Heart right ventricle (tissue), 16 donors: ENCODE measurements around the gene IFT43. TPM values are rescaled to one million over a fixed set of nuclear protein-coding genes. Genes with fewer than 3 reads are reported as not detected.

ENCODE experiments used
- ATAC-seq, 8 donors: fragments of 200-7000 bp; cut with Tn5 transposase; one replicate each; pipeline ENCODE4 v1.9.1; 2020; ENCODE audit warnings: mild to moderate bottlenecking in 8 of 8, moderate library complexity in 8 of 8, moderate number of reproducible peaks in 1 of 8
- DNase-seq, 2 donors: peaks; one replicate each; pipeline ENCODE4 v3.0.0-alpha.2; 2020
- H3K27ac ChIP-seq, 10 donors: fragments of 200-600 bp; sonication (generic) in 2 of 10; one replicate each; pipeline versions ENCODE4 v1.5.0 to v1.8.0; 2020 to 2022; ENCODE audit warnings: mild to moderate bottlenecking in 3 of 10
- H3K27me3 ChIP-seq, 7 donors: fragments of 200-600 bp; one replicate each; pipeline ENCODE4 v1.8.0; 2021 to 2022; ENCODE audit warnings: mild to moderate bottlenecking in 2 of 7
- H3K36me3 ChIP-seq, 9 donors: fragments of 200-600 bp; sonication (generic) in 1 of 9; one replicate each; pipeline versions ENCODE4 v1.5.0 to v1.8.0; 2020 to 2022; ENCODE audit warnings: mild to moderate bottlenecking in 2 of 9
- H3K4me1 ChIP-seq, 9 donors: fragments of 200-600 bp; sonication (generic) in 1 of 9; one replicate each; pipeline versions ENCODE4 v1.5.0 to v1.8.0; 2020 to 2022; ENCODE audit warnings: mild to moderate bottlenecking in 4 of 9
- H3K4me3 ChIP-seq, 10 donors: fragments of 200-600 bp; sonication (generic) in 2 of 10; one replicate each; pipeline versions ENCODE4 v1.5.0 to v1.8.0; 2020 to 2022; ENCODE audit warnings: mild to moderate bottlenecking in 7 of 10, moderate library complexity in 2 of 10
- H3K9me3 ChIP-seq, 11 donors: fragments of 200-600 bp in 10 of 11; sonication (generic) in 2 of 11; one replicate each; pipeline versions ENCODE4 v1.5.0 to v1.8.0; 2013 to 2022; ENCODE audit warnings: mild to moderate bottlenecking in 2 of 11, control low read depth in 1 of 11, moderate library complexity in 1 of 11
- WGBS, 2 donors: extraction: QIAGEN DNeasy Blood & Tissue Kit; methylation state at CpG; one replicate each; pipeline ENCODE4 v1.1.7; 2013; ENCODE audit warnings: inconsistent platforms in 1 of 2; 5-methylcytosine and 5-hydroxymethylcytosine counted together
- intact Hi-C, 10 donors: fragments of 100-400 bp; cut with DNase I; formaldehyde crosslinking; loops; one replicate each; pipeline versions ENCODE4 v1.11.1 to v1.14.2; 2022
- polyA plus RNA-seq, 2 donors: library from polyadenylated mRNA; stranded (reverse); fragments of 200-250 nt; gene quantifications; one replicate each; pipeline ENCODE4 v1.2.3, GENCODE V29; 2013
- total RNA-seq, 10 donors: library from RNA; stranded (reverse); fragmentation: NEBNext Ultra II Directional in 3 of 10; extraction: Animal tissue kit (Norgen Biotek cat#: 25700) in 3 of 10; gene quantifications; one replicate each; pipeline versions ENCODE4 v1.2.1 to v1.2.4, GENCODE V29; 2021 to 2023
- TF ChIP-seq, protein P1 (sequence below), 9 donors: fragments of 200-600 bp; sonication (generic) in 2 of 9; IDR thresholded peaks; one replicate each; pipeline versions ENCODE4 v1.5.0 to v1.8.0; 2021 to 2022; ENCODE audit warnings: antibody characterized with exemption in 9 of 9, mild to moderate bottlenecking in 5 of 9, moderate library complexity in 1 of 9
- donor health status: Arrhythmogenic right ventricular cardiomyopathy.
- donor health status: ischemic (EF 13 %, LVEDD 7.1; RV severe dilation, severe dysfunction).
- donor health status: healthy with polysubstance abuse.
- donor health status: DM: no; HTN: yes; CAD: no.
- donor health status: DM: no; HTN: no; CAD: no.
- donor health status: ischemic (EF 25% LVEDD 6.9; RV normal size, moderate dysfunction).
- donor health status: ischemic (EF 25% LVEDD 5.7; RV mildly dilated, moderate dysfunction).
- donor health status: healthy.
- donor health status: DM: yes; HTN: yes; CAD: no.
- donor health status: Ischemic cardiomyopathy.
- donor health status: ischemic (EF 35%, LVEDD 5.7; RV mildly dilated, moderate dysfunction).
- donor health status: nonischemic (EF 11% LVEDD 7.7; RV severe dilation, severe dysfunction).
- donor health status: DM: yes; HTN: yes; CAD: no.
- donor health status: PGD.
- donor health status: ischemic (EF 29% LVEDD 5.4; RV normal size, mild dysfunction).
- donor health status: nonischemic (EF 23%, LVEDD 6.1; RV moderate dilation, normal function).

The IFT43 gene
- total and polyA plus RNA-seq, 12 donors, result 19.7 to 57.1 (median 31.8) TPM

DNA sequence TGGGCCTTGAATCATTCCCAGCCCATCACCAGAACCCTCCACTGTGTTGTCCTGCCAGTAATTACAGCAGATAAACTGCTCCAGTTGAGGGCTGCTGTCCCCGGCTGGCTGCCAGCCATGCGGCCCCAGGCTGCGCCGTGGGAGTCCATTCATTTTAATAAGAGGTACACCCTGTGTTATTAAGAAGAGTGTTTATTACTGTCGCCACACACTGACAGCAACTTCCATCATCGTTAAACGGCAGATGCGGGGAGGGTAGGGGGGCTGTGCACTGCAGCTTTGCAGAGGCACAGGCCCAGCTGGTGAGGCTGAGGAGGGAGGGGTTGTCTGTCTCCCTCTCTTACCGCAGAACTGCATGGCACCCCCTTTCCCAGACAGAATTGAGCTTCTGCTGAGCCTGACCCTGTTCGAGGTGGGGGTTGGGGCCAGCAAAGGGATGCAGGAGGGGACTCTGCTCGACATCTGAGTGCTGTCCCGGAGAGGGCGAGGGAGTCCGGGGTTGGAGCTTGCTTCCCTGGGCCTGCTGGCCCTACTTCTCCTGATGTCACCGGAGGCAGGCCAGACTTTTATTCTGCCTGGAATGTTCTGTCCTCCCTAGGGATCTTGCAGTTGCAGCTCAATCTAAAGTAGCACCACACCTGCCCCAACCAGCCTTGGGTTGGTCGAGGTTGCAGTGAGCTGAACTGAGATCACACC, 132.4 kb downstream of the IFT43 start:
- H3K9me3 ChIP-seq, result no peaks in the 10 kb centered on the region
- DNase-seq (no peak), ATAC-seq (no peak)
- H3K27ac ChIP-seq, result no peak overlapping the region
- 52% methylated on average over 16 of the region's 16 CpGs for WGBS, 2 donors
- TF ChIP-seq, protein P1, sequence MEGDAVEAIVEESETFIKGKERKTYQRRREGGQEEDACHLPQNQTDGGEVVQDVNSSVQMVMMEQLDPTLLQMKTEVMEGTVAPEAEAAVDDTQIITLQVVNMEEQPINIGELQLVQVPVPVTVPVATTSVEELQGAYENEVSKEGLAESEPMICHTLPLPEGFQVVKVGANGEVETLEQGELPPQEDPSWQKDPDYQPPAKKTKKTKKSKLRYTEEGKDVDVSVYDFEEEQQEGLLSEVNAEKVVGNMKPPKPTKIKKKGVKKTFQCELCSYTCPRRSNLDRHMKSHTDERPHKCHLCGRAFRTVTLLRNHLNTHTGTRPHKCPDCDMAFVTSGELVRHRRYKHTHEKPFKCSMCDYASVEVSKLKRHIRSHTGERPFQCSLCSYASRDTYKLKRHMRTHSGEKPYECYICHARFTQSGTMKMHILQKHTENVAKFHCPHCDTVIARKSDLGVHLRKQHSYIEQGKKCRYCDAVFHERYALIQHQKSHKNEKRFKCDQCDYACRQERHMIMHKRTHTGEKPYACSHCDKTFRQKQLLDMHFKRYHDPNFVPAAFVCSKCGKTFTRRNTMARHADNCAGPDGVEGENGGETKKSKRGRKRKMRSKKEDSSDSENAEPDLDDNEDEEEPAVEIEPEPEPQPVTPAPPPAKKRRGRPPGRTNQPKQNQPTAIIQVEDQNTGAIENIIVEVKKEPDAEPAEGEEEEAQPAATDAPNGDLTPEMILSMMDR (IDR thresholded peaks at IDR 0.05), result no peak
- no peak overlapping the region for H3K4me3 ChIP-seq
- intact Hi-C loops, result no loop called here
- peaks cover 0 to 16% (median 7%) of the 10 kb centered on the region in 7 donors for H3K27me3 ChIP-seq
- no peaks in the 10 kb centered on the region for H3K36me3 ChIP-seq
- no peaks in the 10 kb centered on the region for H3K4me1 ChIP-seq

DNA sequence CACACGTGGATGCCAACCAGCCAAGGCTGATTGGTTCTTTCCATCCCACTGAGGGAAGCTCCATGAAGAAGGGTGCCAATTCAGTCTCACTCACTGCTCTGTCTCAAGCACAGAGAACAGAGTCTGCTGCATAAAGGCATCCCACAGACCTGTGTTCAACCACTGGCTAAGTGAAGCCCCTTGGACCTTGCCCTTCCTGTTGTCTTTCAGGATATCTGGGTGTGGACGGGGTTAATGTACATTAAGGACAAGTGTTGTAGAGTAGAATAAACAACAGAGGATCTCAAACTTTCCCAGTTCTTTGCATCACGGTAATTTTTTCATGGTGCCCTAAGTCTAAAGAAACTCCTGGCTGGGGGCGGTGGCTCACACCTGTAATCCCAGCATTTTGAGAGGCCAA, 133.0 kb downstream of the IFT43 start:
- H3K4me1 ChIP-seq, result no peaks in the 10 kb centered on the region
- no peak for ATAC-seq
- TF ChIP-seq, protein P1 (IDR thresholded peaks at IDR 0.05), result no peak
- no peaks in the 10 kb centered on the region for H3K36me3 ChIP-seq
- DNase-seq, result no peak
- 75 to 87% methylated on average over 4 of the region's 4 CpGs for WGBS, 2 donors
- no peak overlapping the region for H3K27ac ChIP-seq
- H3K4me3 ChIP-seq, result no peak overlapping the region
- H3K27me3 ChIP-seq, result peaks cover 0 to 12% (median 1%) of the 10 kb centered on the region in 7 donors
- H3K9me3 ChIP-seq, result no peaks in the 10 kb centered on the region
- intact Hi-C loops, result no loop called here

DNA sequence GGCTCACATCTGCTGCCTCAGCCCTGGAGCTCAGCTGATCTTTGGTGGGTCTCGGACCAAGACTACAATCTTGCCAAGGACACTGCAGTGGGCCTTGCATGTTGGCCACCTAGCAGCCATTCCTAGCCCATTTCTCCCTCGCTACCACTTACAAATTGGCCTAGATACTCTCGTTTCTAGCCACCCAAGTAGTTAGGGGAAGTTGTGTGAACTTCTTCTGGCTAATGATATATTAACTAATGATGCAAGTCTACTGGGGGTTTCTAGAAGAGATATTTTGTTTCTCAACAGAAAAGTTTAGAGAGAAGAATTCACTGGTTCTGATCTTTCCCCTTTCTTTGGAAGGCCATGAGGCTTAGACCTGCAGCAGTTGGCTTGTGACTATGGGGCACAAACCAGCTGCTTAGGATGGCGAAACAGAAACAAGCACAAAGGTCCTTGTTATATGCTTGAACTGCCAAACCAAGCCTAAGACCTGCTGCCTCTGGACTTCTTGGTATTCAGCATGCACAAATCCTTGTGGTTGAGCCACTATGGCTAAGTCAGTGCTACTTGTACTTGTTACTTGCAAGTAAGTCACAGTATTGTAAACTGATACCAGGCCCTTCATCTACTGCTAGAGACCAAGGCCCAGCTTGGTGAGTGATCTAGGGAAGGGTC, 135.7 kb downstream of the IFT43 start:
- Histone ChIP-seq H3K4me1 (no peaks in the 10 kb centered on the region), H3K36me3 (no peaks in the 10 kb centered on the region), H3K27me3 (peaks cover 0 to 6% (median 0%) of the 10 kb centered on the region in 7 donors), H3K9me3 (no peaks in the 10 kb centered on the region), H3K27ac (no peak overlapping the region), H3K4me3 (no peak overlapping the region)
- no peak for ATAC-seq
- WGBS, 2 donors, result 74 to 93% methylated on average over 4 of the region's 4 CpGs
- TF ChIP-seq, protein P1 (IDR thresholded peaks at IDR 0.05), result no peak
- no peak for DNase-seq
- intact Hi-C loops, result no loop called here

DNA sequence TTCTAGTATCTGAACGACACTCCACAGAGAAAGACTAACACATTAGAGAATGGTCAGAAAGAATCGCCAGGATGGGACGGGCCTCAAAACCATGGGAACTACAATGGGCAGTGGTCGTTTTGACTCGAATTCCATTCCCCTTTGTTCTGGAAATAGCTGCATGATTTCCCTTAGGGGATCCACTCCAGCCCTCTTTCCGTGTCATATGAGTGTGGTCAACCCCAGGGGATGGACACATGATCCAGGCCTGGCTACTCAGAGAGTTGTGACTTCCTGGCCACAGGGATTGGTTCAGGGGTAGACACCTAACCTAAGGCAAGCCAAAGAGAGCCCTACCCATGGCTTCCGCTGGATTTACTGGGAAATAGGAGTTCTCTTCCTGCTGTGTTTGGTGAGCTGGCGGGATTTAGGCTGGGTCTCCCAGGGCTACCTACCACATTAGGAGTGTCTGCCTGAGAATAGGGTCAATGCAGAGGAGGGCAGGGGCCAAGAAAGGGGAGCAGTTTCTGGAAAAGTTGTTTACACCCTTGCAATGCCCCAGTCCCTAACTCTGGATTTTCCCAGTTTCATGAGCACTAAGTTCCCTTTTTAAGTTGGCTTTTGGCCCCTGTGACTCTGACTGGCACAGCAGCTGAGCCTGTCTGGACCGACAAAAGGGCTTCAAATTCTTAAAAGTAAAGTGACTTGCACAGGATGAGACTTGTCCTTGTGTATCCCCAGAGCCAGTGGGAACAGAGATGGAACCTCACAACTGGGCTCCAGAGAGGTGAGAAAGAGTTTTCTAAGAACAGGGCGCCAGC, 138.1 kb downstream of the IFT43 start:
- intact Hi-C loops, result no loop called here

More for the DNA sequence above, 138.1 kb downstream of the IFT43 start:
- DNase-seq, result no peak
- Histone ChIP-seq H3K27ac (no peak overlapping the region), H3K4me1 (no peaks in the 10 kb centered on the region), H3K4me3 (no peak overlapping the region), H3K9me3 (no peaks in the 10 kb centered on the region), H3K27me3 (peaks cover 0 to 30% (median 7%) of the 10 kb centered on the region in 7 donors), H3K36me3 (no peaks in the 10 kb centered on the region)
- TF ChIP-seq, protein P1 (IDR thresholded peaks at IDR 0.05), result no peak
- ATAC-seq, result no peak
- 69 to 71% methylated on average over 10 of the region's 10 CpGs for WGBS, 2 donors
